ENCODE data around the gene OSBPL2. TPM values are rescaled to one million over a fixed set of nuclear protein-coding genes. Genes with fewer than 3 reads are reported as not detected.

OSBPL2 gene
- total RNA-seq, result 17.2 and 26.8 TPM in 2 replicates

DNA sequence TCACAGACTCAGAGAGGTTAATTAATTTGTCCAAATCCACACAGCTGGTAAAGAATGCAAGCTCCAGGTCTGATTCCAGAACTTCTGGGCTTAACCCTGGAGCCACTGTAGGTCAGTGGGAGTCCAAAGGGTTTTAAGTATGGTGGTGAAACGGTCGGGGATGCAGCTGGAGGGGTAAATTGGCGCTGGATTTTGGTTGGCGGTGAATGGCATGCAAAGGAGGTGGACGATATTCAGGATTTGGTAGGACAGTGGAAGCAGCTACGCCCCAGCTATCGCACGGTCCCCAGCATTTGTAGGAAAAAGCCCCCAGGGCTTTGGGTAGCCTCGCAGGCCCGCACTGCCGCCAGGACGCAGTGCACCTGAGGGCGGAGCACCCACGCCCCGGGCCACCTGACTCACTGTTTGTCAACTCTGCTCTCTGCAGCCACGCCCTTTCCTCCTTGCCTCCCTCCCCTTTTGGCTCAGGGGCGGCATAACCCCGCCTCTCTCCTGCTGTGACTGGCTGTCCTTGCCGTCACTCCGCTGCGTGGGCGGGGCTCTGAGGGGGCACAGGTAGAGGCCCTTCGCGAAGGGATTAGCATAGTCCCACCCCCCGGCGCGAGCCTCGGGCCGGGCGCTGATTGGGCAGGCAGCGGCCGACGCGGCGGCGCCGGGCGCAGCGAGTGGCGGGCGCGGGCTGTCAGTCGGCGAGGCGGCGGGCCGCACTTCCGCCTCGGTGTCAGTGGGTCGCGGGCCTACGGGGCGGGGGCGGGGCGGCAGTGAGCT lies at the start of gene OSBPL2:
TSS of gene OSBPL2 (plus strand) at position 721 of the 768 bp plus-strand sequence. CDS start 17,664 bp downstream, outside the sequence.

GRCh38 chr20:62219992-62220665 lies 18.2 kb upstream of the OSBPL2 start, which contains the start of gene HRH3:
Gene HRH3 (minus strand): TSS chr20:62220278. CDS start chr20:62219970, 308 bp downstream.

DNA sequence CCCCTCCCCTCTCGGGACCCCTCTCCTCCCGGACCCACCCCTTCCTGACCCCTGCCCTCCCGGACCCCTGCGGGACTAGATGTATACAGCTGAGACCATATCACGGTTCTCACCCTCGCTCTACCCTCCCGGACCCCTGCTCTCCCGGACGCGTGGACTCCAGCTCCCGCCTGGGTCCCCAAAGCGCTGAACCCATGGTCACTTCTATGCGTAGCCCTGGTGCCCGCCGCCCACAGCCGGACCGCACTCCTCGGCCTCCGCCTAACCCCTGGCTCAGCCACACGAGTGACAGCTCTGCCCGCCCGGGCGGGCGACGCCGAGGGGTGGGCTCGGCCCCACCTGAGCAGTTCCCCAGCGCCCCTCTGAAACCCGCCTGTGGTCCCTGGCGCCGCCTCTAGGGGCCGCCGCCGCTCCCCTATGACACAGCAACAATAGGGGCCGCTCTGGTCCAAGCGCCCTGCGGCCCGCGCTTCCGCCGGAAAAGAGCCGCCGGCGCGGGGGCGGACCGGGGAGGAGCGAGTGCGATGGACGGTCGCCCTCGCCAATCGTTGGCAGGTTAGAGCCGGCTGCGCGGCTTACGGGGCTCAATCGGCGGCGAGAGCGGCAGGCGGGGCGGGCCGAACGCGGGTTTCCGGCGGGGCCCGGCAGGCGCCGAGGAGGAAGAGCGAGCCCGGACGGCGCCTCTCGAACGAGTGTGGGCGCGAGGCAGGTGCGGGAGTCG lies 64.2 kb downstream of the OSBPL2 start, which contains the start of gene ADRM1:
TSS of gene ADRM1 (plus strand) at position 657 of the 721 bp plus-strand sequence. CDS start 572 bp downstream, outside the sequence.

Other genes starting within 250 kb of the OSBPL2 start
- gene TAF4, start 172.6 kb upstream of the OSBPL2 start, total RNA-seq, result 2.9 and 5.3 TPM in 2 replicates
- gene LSM14B, start 116.0 kb upstream of the OSBPL2 start, total RNA-seq, result 35.2 and 36.6 TPM in 2 replicates
- 559 and 583 TPM in 2 replicates for gene PSMA7, start 95.1 kb upstream of the OSBPL2 start, total RNA-seq
- gene SS18L1, start 94.8 kb upstream of the OSBPL2 start, total RNA-seq, result 9.8 and 13.5 TPM in 2 replicates
- gene MTG2, start 55.5 kb upstream of the OSBPL2 start, total RNA-seq, result 14.4 and 16.8 TPM in 2 replicates
- gene HRH3, start 18.2 kb upstream of the OSBPL2 start, total RNA-seq, result not detected in 2 replicates
- gene ADRM1, start 64.5 kb downstream of the OSBPL2 start, total RNA-seq, result 110 and 141 TPM in 2 replicates
- gene LAMA5, start 128.8 kb downstream of the OSBPL2 start, total RNA-seq, result 59.0 and 137 TPM in 2 replicates
- gene RPS21, start 148.6 kb downstream of the OSBPL2 start, total RNA-seq, result 1,391 and 1,978 TPM in 2 replicates
- 0.75 and 0.99 TPM in 2 replicates for gene CABLES2, start 168.8 kb downstream of the OSBPL2 start, total RNA-seq
- gene RBBP8NL, start 189.0 kb downstream of the OSBPL2 start, total RNA-seq, result not detected in 2 replicates
- not detected in 2 replicates for gene GATA5, start 237.5 kb downstream of the OSBPL2 start, total RNA-seq

All from endothelial cell of coronary artery (primary cell).